GM19395 (cell line): ENCODE results near the gene PRKCE.
"Not testable (repeated sequence)": the region's sequence is repeated elsewhere in the genome, so short reads cannot be mapped to it uniquely, and the experiment has no call there.

Source experiments
- ATAC-seq: cut with Tn5 transposase; IDR thresholded peaks from one replicate; pipeline ENCODE4 v1.9.1; 2021; ENCODE audit warnings: mild to moderate bottlenecking, moderate library complexity; ENCODE audit not compliant: unreplicated experiment

The PRKCE gene

GRCh38 chr2:46194856-46195255 is 543.4 kb downstream of the PRKCE start:
- no peak for ATAC-seq

DNA sequence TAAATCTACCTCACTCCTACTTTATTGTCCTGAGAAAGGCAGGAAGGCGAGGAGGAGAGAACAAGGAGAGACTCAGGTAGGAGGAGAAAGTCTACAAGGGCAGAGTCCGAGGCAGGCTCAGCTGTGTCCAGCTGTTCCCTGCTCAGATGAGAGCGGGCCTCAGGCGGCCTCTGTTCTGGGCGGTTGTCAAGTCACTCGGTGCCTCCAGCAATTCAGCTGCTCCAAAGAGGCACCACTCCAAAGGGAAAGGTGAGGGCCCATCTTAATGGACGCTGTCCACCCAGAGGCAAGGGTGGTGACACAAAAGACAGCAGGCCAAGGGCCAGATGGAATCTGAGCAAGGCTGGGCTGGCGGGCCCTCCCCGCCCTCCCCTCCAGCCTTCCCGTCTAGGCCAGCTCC is 544.3 kb downstream of the PRKCE start:
- no peak for ATAC-seq

DNA sequence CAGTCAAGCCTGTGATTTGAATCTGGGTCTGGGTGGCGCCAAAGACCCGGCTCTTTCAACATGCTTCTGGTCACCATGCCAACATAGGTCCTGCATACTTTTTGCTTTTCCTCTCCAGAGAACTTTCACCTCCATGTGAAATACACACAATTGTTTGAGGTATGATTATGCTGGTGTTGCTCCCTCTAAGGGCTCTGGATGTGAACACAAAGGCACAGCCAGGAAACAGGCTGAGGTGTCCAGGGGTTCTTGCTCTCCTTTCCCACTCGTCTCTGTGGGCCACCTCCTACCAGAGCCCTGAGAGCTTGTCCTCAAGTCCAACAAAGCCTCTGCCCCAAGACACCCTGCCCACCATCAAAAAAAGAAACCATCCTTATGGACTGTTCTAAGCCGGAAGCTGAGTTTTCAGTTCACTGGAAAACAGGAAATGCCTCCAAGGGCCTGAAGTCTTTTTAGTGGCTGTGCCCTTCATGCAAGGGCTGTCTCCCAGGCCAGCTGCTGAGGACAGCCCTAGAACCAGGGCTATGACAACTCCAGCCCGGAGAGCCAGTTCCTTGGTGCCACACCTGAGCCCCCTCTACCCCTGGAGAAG is 545.5 kb downstream of the PRKCE start:
- ATAC-seq = no peak

DNA sequence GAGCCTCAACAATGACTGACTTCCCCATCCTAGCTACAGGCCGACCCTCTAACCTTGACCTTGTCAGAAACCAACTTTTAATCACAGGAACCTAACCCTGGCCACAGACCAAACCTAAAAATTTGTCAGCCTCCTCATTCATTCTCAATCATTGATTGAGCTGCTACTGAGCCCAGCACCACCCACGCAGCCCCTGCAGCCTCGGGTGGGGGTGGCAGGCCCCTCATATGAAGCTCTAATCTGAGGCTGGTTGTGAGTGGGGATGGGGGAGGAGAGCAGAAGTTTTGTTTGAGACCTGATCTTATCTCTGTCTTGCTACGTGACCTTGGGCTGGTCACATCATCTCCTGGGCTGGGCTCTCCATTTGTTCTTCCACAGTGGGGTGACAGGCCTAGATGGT is 546.2 kb downstream of the PRKCE start:
- ATAC-seq = no peak

GRCh38 chr2:46198164-46198883 is 546.8 kb downstream of the PRKCE start:
- no peak for ATAC-seq

DNA sequence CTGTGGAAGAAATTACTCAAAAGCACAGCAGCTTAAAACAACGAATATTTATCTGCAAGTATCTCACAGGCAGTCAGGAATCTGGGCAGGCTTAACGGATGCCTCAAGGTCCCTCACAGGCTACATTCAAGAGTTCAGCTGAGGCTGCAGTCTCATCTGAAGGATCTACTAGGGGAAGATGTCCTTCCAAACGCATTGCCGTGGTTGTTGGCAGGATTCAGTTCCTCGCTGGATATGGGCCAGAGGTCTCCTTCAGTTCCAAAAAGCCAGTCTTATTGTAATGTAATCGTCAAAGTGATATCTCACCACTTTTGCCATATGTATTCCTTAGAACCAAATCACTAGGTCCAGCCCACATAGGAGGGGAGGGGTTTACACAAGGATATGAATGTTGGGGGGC is 547.5 kb downstream of the PRKCE start:
- ATAC-seq = no peak

DNA sequence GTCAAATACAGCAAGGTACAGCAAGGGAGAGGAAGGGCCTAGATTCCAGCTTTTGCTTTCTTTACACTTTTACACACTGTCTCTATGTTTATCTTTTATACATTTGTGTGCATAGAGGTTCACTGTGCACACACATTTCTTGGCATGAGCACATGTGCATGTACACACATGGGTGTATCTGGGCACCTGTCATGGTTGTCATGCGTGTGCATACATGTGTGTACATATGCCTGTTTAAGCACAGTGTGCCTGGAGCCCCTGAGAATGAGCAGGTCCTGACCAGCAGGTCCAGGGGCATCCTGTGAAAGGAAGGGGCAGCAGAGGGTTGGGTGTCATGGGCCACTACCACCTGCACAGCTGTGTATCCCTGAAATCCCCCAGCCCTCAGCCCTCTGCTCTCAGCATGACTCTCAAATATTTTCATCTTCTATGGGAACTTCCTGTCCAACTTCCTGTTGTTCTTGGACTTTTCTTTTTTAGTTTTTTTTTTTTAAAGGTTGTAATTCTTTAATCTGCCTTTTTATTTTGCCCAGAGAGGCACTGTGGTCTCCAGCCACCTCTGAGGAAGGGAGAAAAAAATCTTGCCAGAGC is 548.7 kb downstream of the PRKCE start:
- no peak for ATAC-seq

GRCh38 chr2:46200861-46201605 is 549.6 kb downstream of the PRKCE start:
- ATAC-seq = no peak

DNA sequence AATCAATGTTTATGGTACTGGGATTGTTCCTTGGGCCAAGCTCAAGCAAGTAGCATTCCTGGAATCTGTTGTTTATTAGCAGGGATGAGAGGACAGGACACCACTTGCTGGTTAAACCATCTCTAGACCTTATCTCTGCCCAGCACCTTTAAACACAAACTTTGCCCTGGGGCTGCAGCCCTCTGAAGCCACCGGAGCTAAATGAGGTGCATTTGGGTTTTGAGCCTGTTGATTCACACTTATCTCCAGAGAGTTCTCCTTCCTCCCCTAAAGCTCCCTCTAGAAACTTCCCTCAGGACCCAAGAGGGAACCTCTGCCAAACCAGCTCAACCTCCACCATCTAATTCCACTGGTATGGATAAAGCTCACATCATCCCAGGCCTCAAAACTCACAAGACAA is 551.0 kb downstream of the PRKCE start:
- ATAC-seq = no peak

DNA sequence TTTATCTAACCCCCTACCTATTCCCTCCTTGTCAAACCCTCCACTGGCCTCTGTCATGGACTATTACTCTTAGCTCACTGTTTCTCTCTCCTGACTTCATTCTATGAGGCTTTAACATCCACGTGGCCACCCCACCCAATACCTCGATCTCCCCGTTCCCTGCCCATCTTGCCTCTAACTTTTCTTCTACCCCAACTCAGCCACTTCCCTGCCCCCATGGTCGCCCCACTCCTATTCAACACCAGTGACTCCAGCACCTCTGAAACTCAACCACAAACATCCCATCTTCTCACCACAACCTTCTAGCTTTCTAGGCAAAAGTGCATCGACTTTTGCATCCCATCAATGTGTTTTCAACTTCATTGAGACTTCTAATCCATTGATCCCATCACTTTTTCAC is 551.5 kb downstream of the PRKCE start:
- ATAC-seq = no peak

DNA sequence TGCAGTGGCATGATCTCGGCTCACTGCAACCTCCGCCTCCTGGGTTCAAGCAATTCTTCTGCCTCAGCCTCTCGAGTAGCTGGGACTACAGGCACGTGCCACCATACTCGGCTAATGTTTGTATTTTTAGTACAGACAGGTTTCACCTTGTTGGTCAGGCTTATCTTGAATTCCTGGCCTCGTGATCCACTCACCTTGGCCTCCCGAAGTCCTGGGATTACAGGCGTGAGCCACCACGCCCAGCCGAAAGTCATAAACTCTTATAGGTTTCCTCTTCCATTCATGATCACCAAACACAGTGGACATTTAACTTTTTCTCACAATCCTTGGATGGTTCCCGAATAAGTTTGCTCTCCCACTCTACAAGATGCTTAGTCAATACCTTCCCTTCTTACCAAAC is 552.2 kb downstream of the PRKCE start:
- not testable (repeated sequence) for ATAC-seq

DNA sequence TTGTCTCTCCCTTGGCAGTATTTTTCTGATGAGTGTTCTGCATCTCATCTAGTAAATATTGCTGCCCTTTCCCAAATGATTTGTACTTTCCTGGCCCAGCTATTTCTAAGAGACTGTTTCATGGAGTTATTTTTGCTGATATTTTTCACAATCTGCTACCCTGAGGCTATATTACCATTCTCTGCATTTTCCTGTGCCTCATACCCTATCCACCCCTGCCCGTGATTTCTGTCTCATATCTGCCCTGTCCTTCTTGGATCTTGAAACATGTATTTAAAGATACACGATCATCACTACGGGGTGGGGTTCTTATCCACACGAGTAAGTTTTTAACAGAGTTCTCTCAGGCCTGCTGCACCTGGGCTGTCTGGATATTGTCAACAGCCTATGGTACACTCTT is 556.1 kb downstream of the PRKCE start:
- ATAC-seq = no peak

- no peak for ATAC-seq
Observed at GRCh38 chr2:46208766-46209165, 557.3 kb downstream of the PRKCE start.

DNA sequence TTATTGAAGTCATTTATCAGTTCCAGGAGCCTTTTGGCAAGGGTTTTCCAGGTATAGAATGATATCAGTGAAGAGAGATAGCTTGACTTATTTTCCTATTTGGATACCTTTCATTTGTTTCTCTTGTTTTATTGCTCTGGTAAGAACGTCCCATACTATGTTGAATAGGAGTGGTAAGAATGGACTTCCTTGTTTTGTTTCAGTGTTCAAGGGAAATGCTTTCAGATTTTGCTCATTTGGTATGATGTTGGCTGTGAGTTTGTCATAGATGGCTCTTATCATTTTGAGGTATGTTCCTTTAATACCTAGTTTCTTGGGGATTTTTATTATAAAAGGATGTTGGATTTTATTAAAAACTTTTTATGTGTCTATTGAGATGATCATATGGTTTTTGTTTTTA is 558.6 kb downstream of the PRKCE start:
- ATAC-seq = no peak

GRCh38 chr2:46211461-46211860 is 560.0 kb downstream of the PRKCE start:
- no peak for ATAC-seq

GRCh38 chr2:46213906-46214305 is 562.4 kb downstream of the PRKCE start:
- ATAC-seq = no peak

DNA sequence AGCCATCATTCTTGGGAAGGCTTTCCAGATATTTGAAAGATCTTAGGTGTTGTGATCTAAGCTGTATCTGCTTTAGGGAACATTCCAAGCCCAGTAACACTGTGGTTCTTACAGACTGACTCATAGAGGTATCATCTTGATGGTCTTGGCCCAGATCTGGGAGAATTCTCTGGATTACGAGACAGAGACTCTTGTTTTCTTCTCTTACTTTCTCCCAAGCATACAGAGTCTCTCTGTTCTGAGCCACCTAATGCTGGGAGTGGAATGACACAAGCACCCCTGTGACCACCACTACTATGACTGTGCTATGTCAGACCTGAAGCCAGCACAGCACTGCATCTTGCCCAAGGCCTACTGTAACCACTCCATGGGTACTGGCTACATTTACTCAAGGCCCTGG is 564.7 kb downstream of the PRKCE start:
- ATAC-seq = no peak

GRCh38 chr2:46223514-46223913 is 572.0 kb downstream of the PRKCE start:
- ATAC-seq = not testable (repeated sequence)

DNA sequence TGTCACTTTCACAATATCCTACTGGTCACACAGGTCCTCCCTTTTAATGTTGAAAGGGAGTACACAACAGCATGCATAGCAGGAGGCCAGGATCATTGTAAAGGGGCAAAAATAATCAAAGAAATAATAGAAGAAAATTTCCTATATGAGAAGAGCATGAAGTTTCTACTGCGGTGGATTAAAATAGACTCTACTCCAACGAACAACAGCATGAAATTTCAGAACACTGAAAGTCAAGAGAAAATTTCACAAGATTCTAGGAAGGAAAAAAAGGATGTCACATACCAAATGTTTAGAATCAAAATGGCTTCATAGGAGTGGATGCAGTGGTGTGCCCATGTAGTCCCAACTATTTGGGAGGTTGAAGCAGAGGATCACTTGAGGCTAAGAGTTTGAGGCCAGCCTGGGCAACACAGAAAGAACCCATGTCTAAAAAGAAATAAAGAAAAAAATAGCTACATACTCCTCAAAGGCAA is 573.7 kb downstream of the PRKCE start:
- no peak for ATAC-seq

- ATAC-seq = no peak
Observed at GRCh38 chr2:46225730-46226129, 574.3 kb downstream of the PRKCE start.

- ATAC-seq = no peak
Observed at GRCh38 chr2:46226620-46227019, 575.1 kb downstream of the PRKCE start.

DNA sequence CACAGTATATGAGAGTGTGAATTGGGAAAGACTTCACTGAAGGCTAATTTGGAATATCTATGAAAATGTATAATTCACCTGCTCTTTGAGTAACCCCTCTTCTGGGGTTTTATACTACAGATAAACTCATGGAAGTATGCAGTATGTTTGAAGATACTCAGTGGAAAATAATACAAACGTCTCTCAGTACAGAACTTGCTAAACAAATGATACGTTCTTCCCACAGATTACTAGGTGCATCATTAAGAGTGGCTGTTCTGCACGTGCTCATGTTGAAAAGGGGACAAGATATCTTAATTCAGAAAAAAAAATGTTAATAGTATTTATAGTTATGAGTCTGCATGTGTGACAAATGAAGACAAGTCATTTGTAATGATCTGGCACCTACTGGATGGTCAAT is 575.5 kb downstream of the PRKCE start:
- no peak for ATAC-seq
